IgD-negative memory B cell (primary cell): Measurements from ENCODE around the gene PPIE. TPM values are rescaled to one million over a fixed set of nuclear protein-coding genes. Genes with fewer than 3 reads are reported as not detected.

ENCODE experiments used
- polyA plus RNA-seq: library from polyadenylated mRNA; unstranded; fragments of 300-500 nt; fragmentation: Illumina TruSeq; gene quantifications from one replicate; pipeline ENCODE4 v1.2.3, GENCODE V29; 2021

Gene PPIE
- polyA plus RNA-seq, 1 donor from 2014 or later, result 83.7 TPM

Other genes starting within 250 kb of the PPIE start
- gene BMP8A, start 247.2 kb upstream of the PPIE start, polyA plus RNA-seq, result 0.21 TPM
- 29.2 TPM for gene PABPC4, start 162.1 kb upstream of the PPIE start, polyA plus RNA-seq
- not detected for gene HEYL, start 99.2 kb upstream of the PPIE start, polyA plus RNA-seq
- not detected for gene NT5C1A, start 66.8 kb upstream of the PPIE start, polyA plus RNA-seq
- gene HPCAL4, start 47.4 kb upstream of the PPIE start, polyA plus RNA-seq, result 0.29 TPM
- gene OXCT2, start 32.5 kb downstream of the PPIE start, polyA plus RNA-seq, result 0.93 TPM
- gene BMP8B, start 50.0 kb downstream of the PPIE start, polyA plus RNA-seq, result 0.14 TPM
- 8.6 TPM for gene TRIT1, start 144.6 kb downstream of the PPIE start, polyA plus RNA-seq
- gene MYCL, start 163.0 kb downstream of the PPIE start, polyA plus RNA-seq, result 0.16 TPM
- 1.5 TPM for gene MFSD2A, start 216.3 kb downstream of the PPIE start, polyA plus RNA-seq